GM18498 (cell line): ENCODE data around the gene PLEKHD1.

Source experiments
- ATAC-seq: cut with Tn5 transposase; IDR thresholded peaks from one replicate; pipeline ENCODE4 v1.9.1; 2021; ENCODE audit warnings: mild to moderate bottlenecking, moderate library complexity; ENCODE audit not compliant: unreplicated experiment

The PLEKHD1 gene

DNA sequence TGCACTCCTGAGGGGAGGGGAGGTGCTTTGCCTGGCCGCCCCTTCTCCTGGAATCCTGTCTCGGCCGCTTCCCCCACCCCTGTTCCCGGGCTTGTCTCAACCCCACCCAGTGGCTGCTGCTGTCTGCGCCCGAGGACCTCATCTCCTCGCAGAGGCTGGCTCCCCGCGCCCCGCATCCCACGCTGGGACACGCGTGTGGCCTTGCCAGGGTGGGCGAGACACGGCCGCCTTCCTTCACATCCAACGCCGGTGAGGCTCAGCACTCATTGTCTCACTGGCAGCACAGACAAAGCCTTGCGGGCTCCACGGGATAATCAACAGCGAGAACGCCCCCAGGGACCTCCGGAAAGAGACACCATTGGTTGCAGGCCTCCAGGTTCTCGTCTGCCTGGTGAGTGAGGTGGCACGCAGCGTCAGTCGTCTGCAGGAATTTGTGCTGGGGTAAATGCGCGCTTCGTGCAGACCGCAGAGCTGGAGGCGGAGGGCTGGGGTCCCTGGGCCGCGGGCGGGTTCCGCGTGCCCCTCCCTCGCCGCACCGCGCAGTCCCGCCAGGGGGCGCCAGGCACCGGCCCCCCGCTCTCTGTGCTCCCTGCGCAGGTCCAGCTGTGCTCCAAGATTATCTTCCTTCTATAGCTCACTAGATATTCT, 63.3 kb downstream of the PLEKHD1 start:
- no peak for ATAC-seq

DNA sequence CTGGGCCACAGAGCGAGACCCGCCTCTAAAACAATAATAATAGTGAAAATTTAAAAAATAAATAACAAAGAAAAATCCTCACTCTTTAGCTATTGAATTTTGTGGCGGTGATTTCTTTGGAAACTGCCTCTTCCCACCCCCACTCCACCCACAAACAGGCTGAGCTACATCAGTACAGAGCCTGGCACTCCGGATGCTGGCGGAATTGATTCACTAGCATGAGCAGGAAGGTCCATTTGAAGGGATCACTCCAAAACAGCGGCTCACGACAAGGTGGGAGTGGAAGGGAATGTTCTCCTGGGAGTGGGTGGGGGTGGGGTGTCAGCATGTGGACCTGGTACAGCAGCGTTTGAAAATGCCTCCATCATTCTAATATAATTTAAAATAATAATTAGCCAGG, 64.0 kb downstream of the PLEKHD1 start:
- no peak for ATAC-seq

DNA sequence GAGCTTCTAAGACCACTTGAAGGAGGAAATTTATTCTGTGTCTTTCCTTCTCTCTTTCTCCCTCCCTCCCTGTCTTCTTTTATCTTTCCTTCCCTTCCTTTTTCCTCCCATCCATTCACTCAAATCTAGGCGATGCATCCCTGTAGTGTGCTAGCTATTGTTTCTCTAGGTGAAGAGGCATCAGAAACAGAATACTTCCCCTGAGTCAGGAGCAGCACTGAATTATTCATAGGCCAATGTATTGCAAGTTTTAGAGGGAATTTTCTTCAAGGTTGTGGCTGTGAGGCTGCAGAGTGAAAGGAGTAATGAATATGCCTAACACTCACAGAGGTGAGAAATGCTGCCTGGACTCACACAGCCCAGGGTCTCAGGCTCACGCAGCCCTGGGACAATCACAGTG, 67.0 kb downstream of the PLEKHD1 start:
- ATAC-seq, result no peak

DNA sequence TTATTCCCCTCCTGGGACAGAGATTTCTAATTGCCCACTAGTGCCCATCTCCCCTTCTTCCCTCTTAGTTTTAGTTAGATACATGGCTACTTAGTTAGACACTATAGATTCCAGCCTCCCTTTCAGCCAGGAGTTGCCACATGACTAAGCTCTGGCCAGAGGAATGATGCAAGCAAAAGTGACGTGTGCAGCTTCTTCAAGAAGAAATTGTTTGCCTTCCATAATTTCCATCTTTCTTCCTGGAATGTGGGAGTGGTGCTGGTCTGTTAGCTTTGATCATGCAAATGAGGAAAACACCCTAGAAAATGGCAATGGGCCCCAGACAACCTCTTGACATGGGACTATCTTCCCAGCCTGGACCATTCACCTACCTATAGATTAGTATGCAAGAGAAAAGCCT, 68.7 kb downstream of the PLEKHD1 start:
- no peak for ATAC-seq

DNA sequence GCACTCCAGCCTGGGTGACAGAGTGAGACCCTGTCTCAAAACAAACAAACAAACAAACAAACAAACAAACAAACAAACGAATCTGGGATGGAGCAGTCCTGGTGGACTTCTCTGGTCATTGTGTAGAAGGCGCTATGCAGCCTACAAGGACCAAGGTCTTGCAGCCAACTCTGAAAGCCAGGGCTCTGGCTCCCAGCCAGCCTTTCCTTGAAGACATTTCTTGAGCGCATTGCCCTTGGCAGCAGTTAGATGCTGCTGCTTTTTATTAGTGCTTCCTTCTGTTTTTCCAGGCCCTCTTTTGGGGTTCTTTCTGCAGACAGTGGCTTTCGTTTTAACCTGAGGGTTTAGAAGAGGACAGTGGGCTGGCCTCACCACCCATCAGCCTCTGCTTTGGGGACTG, 70.0 kb downstream of the PLEKHD1 start:
- ATAC-seq, result no peak

DNA sequence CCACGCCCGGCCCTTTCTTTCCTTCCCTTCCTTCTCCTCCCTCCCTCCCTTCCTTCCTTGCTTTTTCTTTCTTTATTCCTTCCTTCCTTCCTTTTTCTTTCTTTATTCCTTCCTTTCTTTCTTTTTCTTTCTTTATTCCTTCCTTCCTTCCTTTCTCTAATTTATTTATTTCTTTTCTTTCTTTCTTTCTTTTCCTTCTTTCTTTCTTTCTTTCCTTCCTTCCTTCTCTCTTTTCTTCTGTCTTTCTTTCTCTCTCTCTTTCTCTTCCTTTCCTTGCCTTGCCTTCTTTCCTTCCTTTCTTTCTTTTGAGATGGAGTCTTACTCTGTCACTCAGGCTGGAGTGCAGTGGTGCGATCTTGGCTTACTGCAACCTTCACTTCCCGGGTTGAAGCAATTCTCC, 74.2 kb downstream of the PLEKHD1 start:
- no peak for ATAC-seq

DNA sequence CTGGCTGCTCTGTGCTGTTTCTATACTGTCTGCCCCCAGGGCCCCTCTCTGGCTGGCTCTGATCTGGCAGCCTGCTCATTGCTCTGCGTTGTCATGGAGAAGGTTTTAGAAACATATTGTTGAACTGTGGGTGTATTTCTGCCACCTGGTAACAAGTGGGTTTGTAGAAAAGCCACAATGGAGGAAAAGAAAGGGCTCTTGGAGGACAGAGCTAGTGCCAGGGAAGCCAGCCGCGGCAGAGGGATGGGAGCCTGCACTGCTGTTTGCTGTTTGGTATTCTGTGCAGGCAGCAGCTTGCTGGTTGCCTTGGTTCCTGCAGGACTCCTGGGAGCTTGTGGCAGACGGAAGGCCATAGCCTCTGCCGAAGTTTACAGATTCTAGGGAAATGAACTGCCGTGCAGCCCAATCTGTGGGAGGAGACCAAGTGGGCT, 75.1 kb downstream of the PLEKHD1 start:
- no peak for ATAC-seq

DNA sequence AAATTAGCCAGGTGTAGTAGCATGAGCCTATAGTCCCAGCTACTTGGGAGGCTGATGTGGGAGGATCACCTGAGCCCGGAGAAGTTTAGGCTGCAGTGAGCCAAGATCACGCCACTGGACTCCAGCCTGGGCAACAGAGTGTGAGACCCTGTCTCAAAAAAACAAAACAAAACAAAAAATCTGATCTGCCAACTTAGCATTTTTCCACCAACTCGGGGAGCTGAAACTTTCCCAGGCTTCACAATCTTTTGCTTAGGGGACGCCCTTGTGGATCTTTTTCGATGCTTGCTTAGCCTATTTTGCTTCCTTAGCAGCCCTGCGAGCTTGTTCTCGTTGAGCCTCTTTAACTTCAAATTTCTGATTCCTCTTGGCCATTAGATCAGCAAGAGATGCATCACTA, 76.3 kb downstream of the PLEKHD1 start:
- ATAC-seq, result no peak

DNA sequence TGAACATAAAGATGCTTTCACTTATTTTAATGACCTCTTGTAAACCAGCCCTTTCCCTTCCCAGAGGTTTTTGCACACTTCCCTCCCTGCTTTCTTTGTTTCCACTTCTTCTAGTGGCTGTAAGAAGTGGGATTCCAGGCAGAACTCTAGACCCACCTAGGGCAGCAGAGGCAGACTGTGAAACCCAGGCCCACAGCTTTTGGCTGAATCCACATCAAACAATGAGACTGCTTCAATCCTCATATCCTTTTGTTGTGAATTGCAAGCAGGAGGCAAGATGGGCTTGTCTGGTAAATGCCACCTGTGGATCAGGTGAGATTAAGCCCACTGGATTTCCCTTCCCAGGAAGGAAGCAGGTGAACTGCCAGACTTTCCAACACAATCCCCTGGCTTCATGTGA, 77.4 kb downstream of the PLEKHD1 start:
- no peak for ATAC-seq

DNA sequence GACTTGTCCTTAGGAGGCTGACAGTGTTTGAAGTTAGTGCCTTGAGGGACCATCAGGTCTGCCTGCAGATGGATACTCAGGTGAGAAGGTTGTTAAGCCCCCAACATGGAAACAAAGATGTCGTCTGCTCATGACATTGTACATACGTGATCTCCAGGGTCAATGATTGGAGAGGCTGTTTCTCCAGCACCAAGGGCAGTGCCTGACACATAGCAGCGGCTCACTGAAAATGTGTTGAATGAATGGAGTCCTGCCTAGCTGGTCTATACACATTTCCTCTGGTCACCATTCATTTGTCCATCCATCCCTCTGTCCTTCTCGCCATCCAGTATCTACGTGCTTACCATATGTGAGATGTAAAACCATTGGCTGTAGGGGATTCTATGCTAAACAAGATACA, 83.0 kb downstream of the PLEKHD1 start:
- no peak for ATAC-seq

DNA sequence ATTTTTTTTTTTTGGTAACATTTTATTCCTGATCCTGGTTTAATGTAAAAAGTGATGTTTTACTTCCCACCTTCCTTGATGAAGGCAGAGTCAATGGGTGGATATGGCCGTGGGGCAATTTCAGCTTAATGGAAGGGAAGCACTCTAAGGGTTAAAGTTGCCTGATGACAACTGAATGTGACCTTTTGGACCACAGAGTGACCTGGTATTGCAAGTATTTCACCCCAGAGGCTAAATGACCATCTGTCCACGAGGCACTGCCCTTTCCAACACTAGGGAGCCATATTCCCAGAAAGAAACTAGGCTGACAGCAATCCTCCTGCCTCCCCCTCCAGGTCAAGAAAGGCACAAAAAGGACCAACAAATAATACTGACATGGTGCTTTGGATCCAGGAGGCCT, 85.3 kb downstream of the PLEKHD1 start:
- ATAC-seq, result no peak

DNA sequence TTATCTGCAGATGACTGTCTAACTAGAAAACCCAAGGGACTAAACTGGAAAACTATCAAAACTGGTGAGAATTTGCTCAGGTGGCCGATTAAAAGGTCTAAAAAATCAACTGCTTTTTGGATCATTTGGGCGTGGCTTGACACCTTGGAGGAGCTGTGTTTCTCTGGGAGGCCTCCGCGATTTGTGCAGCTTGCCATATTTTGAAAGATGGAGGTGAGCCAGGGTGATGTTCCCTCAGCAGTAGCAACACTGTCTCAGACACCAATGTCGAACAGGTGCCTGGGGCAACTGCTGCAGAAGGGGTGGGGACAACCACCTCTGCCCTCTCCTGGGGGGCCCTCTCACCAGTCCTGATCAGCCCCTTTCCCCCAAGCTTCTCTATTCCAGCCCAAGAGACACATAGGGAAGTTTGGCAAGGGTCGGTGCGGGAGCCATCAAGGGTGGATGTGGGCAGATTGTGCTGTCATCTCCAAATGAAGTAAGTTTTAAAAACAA, 86.4 kb downstream of the PLEKHD1 start:
- ATAC-seq, result no peak

DNA sequence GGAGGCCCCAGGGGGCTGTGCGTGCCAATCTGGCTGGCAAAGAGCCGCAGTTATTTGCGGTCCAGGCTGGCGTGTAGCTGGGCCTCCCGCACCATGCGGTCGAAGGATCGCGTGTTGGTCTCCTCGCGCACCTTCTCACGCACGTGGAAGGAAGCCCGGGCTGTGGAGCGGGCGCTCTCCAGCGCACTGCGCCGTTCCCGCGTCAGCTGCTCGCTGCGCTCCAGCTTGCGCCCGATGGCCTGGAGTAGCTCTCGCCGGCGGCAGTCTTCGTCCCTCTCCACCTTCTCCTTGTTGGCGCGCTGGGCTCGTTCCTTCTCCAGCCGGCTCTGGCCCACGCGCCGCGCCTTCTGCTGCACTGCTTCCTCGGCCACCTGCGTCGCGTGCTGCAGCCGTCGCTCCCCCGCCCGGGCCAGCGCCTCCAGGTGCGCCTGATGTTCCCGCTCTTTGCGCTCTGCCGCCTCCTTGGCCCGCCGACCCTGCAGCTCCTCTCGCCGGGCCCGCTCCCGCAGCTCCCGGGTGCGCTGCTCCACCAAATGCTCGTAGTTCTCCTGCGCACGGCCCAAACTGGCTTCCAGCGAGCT, 87.0 kb downstream of the PLEKHD1 start:
- no peak for ATAC-seq

DNA sequence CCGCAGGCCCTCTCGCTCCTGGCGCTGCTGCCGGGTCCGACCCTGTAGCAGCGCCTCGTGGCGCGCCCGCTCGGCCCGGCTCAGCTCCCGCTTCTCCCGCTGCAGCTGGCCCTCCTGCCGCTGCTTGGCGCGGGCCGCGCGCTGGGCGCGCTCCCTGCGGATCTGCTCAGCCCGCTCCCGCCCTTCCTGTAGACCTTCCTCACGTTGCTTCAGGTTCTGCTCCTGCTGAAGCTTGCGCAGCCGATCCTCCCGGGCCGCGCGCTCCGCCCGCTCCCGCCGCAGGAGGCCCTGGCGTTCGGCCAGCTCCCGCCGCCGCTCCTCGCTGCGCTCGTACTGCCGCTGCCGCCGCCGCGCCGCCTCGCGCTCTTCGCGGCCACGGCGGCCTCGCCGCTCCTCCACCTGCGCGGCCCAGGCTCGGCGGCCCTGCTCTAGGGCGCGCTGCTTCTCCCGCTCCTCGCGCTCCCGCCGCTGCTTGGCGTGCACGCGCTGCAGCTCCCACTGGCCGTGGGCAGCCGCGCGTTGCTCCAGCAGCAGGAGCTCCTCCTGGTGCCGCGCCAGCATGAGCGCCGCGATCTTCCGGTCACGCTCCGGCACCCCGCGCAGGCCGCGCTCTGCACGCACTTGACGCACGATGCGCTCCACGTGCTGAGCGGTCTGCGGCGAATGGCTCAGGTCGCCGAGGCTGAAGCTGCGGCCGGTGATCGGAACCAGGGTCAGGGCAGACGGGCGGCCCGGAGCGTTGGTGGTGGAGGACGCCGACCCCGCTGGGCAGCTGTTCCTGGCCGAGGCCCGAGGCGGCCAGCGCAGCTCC, 87.7 kb downstream of the PLEKHD1 start:
- ATAC-seq, result no peak

DNA sequence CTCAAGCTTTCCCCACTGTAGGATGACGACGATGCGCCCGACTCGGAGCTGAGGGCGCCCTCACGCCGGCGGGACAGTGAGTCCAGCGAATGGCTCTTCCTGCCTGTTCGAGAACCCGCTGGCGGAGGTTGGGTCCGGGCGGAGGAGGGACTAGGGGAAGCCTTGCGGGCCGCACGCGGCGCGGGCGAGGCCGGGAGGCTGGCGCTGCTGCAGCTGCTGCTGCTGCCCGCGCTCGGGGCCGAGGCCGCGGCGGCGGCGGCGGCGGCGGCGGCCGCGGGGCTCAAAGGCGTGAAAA, 88.3 kb downstream of the PLEKHD1 start:
- no peak for ATAC-seq

DNA sequence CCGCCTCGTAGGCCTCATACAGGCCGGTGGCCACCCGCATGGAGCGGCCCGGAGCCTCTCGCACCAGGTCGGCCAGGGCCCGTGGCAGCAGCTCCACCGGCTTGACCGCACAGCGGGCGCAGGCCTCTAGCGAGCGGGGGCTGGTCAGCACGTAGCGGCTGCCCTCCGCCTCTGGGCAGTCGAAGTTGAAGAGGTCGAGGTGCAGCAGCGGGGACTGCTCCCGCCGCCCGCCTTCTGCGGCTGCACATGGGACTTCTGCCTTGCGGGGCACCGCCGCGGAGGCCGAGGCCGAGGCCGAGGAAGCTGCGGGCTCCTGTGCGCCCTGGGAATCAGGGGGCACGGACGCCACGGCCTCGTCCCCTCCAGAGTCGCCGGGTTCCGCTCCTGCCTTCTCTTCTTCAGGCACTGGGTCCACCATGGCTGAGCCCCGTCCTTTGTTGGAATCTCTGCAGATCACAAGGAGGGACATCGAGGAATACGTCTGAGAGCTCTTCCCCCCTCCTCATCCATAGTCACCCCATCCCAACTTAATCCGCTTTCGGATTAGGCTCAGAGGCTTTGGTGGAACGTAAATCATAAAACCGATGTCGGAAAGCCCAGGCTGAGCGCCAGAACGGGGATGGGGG, 88.8 kb downstream of the PLEKHD1 start:
- no peak for ATAC-seq

DNA sequence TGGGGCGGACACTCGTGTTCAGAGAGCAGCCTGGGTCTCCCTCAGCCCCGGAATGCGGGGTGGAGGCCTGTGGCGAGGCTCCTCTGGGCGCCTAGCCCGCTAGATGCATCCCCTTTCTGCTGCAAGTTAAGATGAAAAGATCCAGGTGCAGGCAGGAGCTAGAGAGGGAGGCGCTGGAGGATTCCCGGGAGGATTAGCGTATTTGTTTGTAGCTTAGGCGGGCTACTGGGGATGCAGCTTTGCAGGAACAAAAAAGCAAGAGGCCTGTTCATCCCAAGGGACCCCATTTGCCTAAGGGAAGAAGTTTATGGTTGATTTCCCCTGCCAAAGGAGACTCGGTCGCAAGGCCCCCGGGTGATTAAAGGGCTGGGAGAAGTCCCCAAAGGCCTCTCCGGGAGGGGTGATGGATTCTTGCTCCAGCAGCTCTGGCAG, 89.3 kb downstream of the PLEKHD1 start:
- no peak for ATAC-seq

DNA sequence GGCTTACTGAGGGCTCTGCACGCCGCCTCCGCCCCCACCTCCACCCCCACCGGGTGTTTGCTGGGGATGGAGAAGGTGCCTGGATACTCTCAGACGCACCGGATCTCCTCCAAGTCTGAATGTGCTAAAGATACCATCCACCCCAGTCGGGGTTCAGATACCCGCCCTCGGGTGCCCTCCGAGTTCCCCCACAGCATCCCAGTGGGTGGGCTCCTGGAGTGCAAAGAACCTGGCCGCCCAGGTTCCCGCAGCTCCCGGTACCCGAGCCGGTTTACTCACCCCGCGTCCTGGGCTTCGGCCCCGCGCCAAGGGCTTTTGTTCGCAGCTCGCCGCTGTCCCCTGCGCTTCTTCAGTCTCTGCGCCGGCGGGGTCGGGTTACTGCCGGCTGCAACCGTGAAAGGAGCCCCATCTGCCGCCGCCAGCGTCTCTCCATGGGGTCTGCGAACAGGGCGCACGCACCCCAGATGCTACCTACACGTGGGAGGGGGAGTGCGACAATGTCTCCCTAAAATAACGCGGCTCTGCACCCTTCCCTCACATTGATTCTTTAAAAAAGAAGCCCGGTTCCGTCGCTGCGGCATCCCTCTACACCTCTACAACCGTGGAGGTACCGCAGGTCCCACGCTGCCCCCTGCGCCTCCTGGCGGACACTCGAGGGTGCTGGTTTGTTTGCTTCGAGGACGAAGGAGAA, 89.9 kb downstream of the PLEKHD1 start, which contains the start of gene CCDC177:
TSS of gene CCDC177 (minus strand) at position 609 of the 691 bp plus-strand sequence. CDS start 1,249 bp downstream, outside the sequence.
- ATAC-seq, result peak; percentile 72

DNA sequence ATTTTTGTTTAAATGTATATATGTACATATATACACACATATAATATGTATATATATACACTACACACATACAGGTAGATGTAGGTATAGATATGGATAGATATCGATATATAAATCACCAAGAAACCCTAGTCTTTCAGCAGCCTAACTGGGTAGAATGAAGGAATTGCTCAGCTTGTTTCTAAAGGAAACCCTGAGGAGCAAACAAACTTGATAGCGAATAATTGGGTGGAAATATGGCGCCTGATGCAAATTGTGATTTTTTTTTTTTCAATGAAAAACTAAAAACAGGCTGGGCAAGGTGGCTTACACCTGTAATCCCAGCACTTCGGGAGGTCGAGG, 90.4 kb downstream of the PLEKHD1 start:
- no peak for ATAC-seq

DNA sequence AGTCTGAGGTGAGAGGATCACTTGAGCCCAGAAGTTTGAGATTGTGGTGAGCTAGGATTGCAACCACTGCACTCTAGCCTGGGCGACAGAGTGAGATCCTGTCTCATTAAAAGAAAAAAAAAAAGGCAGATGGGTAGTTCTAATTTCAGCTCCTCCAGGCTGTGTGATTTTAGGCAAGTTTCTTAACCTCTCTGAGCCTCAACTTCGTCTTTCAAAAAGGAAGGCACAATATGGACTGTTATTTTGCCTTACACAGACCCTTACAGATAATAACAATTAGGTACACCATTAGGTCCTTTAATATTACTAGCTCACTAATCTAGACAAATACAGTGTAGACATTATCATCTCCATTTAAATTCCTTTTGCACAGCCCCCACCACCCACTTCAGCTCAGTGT, 94.9 kb downstream of the PLEKHD1 start:
- no peak for ATAC-seq

DNA sequence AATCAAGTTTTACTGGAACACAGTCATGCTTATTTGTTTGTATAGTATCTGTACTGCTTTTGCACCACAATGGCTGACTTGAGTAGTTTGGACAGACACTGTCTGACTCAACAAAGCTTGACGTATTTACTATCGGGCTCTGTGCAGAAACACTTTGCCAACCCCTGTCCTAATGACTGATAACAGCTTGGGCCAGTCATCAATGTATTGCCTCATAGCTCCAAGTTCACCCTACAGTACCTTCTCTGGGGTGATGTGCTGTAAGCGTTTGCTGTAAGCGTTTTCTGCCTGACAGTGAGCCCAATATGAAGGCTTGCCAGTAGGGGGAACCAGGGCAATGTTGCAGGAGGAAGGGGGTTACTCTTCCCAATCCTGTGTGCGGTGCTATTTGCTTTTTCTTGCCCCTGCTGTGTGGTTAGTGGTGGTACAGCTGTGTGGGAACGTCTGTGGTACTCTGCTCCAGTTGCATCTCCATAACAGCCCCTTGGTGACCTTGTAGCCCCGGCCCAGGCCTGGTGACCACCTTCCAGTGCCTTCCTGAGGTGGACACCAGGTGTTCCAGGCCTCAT, 95.6 kb downstream of the PLEKHD1 start:
- no peak for ATAC-seq
